ENCODE data around the gene ZW10.

GRCh38 chr11:113725407-113725806, 48.1 kb downstream of the ZW10 start:
- TF ChIP-seq POLR2A (IDR thresholded peaks at IDR 0.05; ENCODE audit: low read depth, low read length) (no peak), POLR2AphosphoS5 (IDR thresholded peaks at IDR 0.05; ENCODE audit: low read depth, low read length) (no peak)

All from GM12892 (cell line).